Lower lobe of right lung (tissue), 2 donors: ENCODE results near the gene SIM2. TPM values are rescaled to one million over a fixed set of nuclear protein-coding genes. Genes with fewer than 3 reads are reported as not detected.

Experiments used
- ATAC-seq, 2 donors: fragments of 200-7000 bp; cut with Tn5 transposase; one replicate each; pipeline ENCODE4 v1.9.1; 2020 to 2022; ENCODE audit warnings: mild to moderate bottlenecking in 2 of 2, moderate library complexity in 2 of 2
- DNase-seq: peaks from one replicate; pipeline ENCODE4 v3.0.0-alpha.2; 2020
- H3K27ac ChIP-seq: fragments of 200-600 bp; one replicate; pipeline ENCODE4 v1.8.0; 2022
- H3K27me3 ChIP-seq: fragments of 200-600 bp; one replicate; pipeline ENCODE4 v1.8.0; 2022; ENCODE audit warnings: low read depth
- H3K36me3 ChIP-seq: fragments of 200-600 bp; one replicate; pipeline ENCODE4 v1.8.0; 2022; ENCODE audit warnings: mild to moderate bottlenecking
- H3K4me1 ChIP-seq: fragments of 200-600 bp; one replicate; pipeline ENCODE4 v1.8.0; 2022
- H3K4me3 ChIP-seq: fragments of 200-600 bp; one replicate; pipeline ENCODE4 v1.8.0; 2022; ENCODE audit warnings: mild to moderate bottlenecking
- H3K9me3 ChIP-seq: fragments of 200-600 bp; one replicate; pipeline ENCODE4 v1.8.0; 2022
- intact Hi-C: fragments of 100-400 bp; cut with DNase I; formaldehyde crosslinking; loops from one replicate; pipeline ENCODE4 v1.11.0; 2022
- total RNA-seq: library from RNA; stranded (reverse); fragmentation: NEBNext Ultra II Directional; extraction: Animal tissue kit (Norgen Biotek cat#: 25700); gene quantifications from one replicate; pipeline ENCODE4 v1.2.1, GENCODE V29; 2021
- TF ChIP-seq, protein P1 (sequence below): fragments of 200-600 bp; IDR thresholded peaks from one replicate; pipeline ENCODE4 v1.8.0; 2022; ENCODE audit warnings: antibody characterized with exemption, mild to moderate bottlenecking
- donor health status: DM: no; HTN: yes; CAD: no; lungs with severe emphysema.

The SIM2 gene
- total RNA-seq, 1 donor from 2014 or later: not detected

DNA sequence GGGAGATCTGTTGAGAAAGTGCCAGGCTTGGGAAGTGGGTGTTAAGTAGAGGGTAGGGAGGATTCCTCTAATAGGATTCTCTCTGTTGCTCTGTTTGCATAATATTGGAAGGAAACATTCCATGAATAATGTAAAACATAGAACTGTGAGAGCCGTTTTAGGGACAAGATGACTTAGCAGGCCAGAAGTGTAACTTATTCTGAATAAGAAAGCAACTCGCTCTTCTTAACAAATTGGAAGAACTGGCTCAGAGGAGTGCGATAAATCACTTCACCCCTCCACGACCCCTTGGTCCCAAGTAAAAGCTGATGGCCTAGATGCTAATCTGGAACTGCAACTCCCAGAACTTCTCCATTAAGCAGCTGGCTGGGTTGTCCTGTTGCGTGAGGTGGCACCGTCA, 19.1 kb downstream of the SIM2 start:
- TF ChIP-seq, protein P1, sequence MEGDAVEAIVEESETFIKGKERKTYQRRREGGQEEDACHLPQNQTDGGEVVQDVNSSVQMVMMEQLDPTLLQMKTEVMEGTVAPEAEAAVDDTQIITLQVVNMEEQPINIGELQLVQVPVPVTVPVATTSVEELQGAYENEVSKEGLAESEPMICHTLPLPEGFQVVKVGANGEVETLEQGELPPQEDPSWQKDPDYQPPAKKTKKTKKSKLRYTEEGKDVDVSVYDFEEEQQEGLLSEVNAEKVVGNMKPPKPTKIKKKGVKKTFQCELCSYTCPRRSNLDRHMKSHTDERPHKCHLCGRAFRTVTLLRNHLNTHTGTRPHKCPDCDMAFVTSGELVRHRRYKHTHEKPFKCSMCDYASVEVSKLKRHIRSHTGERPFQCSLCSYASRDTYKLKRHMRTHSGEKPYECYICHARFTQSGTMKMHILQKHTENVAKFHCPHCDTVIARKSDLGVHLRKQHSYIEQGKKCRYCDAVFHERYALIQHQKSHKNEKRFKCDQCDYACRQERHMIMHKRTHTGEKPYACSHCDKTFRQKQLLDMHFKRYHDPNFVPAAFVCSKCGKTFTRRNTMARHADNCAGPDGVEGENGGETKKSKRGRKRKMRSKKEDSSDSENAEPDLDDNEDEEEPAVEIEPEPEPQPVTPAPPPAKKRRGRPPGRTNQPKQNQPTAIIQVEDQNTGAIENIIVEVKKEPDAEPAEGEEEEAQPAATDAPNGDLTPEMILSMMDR: no peak
- H3K4me1 ChIP-seq: no peaks in the 10 kb centered on the region
- no peaks in the 10 kb centered on the region for H3K36me3 ChIP-seq
- no peak overlapping the region for H3K4me3 ChIP-seq
- H3K9me3 ChIP-seq: no peaks in the 10 kb centered on the region
- intact Hi-C loops: no loop called here
- ATAC-seq (no peak), DNase-seq (no peak)
- H3K27me3 ChIP-seq: peaks cover 60% of the 10 kb centered on the region
- no peak overlapping the region for H3K27ac ChIP-seq

DNA sequence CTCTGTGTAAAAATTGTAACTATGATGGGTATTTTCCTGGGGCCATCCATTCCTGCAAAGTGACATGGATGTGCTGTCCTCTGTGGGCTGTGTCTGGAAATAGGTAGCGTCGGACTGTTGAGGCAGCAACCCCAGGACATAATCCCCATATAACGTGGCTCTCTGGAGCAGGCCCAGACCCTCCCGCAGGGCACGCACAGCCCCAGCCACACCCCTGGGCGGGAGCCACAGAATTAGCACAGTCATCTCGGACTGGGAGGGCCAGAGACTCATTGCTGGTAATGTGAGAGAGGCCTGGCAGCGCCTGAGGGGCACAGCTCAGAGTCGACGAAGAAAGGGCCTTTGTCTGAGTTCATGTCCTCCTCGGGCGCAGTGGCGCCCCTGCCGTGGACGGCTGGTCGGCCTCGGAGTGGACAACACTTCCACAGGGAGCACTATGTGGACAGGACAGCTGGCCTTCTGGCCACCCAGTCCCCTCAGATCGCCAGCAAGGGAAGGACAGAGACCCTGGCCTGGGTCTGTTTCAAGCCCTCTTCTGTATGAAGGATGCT, 20.1 kb downstream of the SIM2 start:
- no peaks in the 10 kb centered on the region for H3K9me3 ChIP-seq
- TF ChIP-seq, protein P1: no peak
- ATAC-seq (peak in 1 of 2 donors; percentile 34), DNase-seq (no peak)
- intact Hi-C loops: no loop called here
- H3K4me1 ChIP-seq: no peaks in the 10 kb centered on the region
- H3K36me3 ChIP-seq: no peaks in the 10 kb centered on the region
- H3K4me3 ChIP-seq: no peak overlapping the region
- H3K27me3 ChIP-seq: peaks cover 51% of the 10 kb centered on the region
- no peak overlapping the region for H3K27ac ChIP-seq

DNA sequence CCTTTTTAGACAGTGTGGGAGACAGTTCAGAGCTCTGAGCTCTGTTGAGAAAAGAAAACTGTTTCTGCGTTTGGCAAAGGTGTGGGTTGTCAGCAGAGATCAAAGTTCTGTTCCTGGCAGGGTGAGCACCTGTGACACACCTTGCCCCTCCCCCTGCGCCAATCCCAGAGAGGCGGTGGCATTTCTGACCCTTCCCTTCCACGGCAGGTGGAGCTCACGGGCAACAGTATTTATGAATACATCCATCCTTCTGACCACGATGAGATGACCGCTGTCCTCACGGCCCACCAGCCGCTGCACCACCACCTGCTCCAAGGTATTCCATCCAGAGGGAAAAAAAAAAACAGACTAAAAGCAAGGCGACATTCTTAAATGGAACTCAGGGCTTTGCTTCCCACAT, 20.7 kb downstream of the SIM2 start:
- Histone ChIP-seq H3K27ac (no peak overlapping the region), H3K27me3 (peaks cover 47% of the 10 kb centered on the region), H3K4me3 (no peak overlapping the region), H3K4me1 (no peaks in the 10 kb centered on the region), H3K36me3 (no peaks in the 10 kb centered on the region), H3K9me3 (no peaks in the 10 kb centered on the region)
- DNase-seq (no peak), ATAC-seq (no peak)
- TF ChIP-seq, protein P1: no peak
- intact Hi-C loops: no loop called here

DNA sequence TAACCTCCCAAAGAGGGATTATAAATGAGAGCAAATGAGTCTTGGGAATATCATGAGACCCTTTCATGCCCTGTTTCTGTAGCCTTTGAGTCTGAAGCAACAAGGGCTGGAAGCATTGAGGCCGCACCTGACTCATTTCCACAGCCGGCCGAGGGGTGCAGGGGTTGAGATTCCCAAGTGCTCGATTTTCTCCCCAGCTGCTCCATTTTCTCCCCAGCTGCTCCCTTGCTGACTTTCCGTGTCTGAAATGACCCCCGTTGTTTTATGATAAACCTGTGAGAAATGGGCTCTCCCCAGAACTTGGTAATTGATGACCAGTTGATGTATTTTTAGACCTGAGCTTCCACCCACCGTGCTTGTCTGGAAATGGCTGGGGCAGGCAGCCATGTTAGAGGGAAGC, 22.9 kb downstream of the SIM2 start:
- Histone ChIP-seq H3K27ac (no peak overlapping the region), H3K9me3 (no peaks in the 10 kb centered on the region), H3K27me3 (peaks cover 42% of the 10 kb centered on the region), H3K36me3 (no peaks in the 10 kb centered on the region), H3K4me3 (no peak overlapping the region), H3K4me1 (no peaks in the 10 kb centered on the region)
- ATAC-seq: no peak
- no peak for DNase-seq
- intact Hi-C loops: no loop called here
- TF ChIP-seq, protein P1: no peak

DNA sequence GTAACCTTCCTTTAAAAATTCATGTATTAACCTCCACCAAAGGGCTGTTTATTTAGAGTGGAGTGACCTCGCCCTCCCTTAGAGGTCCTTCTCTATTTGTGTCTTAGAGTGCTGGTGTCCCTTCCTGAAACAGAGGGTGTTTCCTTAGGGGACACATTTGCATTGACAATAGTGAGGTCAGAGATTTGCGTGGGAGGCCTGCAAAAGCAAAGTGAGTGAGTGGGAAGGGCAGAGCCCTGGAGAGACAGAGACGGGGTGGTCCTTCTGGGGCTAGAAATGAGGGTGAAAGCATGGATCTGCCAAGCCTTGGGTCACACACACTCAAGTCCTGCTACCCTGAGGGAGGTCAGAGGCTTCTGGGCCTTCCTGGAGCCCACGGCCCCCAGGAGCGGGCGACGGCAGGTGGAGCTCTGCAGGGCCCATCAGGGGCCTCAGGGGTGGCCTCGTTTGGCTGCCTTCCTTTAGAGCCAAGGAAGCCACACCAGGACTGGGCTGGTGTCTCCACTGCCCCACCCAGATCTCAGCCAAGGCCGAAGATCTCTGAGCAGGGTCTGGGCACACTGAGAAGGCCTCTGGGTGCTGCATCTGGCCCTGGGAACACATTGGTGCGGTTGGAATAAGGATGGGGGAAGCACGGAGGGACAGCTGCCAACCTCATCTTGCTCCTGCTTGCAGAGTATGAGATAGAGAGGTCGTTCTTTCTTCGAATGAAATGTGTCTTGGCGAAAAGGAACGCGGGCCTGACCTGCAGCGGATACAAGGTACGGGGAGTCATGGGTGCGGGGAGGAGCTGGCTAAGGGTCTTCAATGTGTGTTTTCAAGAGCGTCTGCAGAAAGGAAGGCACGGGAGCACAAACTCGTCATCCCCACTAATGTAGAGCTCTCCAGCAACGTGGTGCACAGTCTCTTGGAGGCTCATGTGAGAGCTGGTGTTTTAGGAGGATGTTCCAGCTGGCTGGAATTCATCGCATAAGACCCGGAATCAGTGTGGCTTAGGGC, 23.8 kb downstream of the SIM2 start:
- DNase-seq (no peak), ATAC-seq (no peak)
- no peaks in the 10 kb centered on the region for H3K36me3 ChIP-seq
- H3K27me3 ChIP-seq: peaks cover 34% of the 10 kb centered on the region
- H3K27ac ChIP-seq: no peak overlapping the region
- TF ChIP-seq, protein P1: no peak
- H3K4me3 ChIP-seq: no peak overlapping the region
- no peaks in the 10 kb centered on the region for H3K4me1 ChIP-seq
- H3K9me3 ChIP-seq: no peaks in the 10 kb centered on the region
- intact Hi-C loops: no loop called here
